T-helper 17 cell (primary cell): ENCODE data around the gene STK11. TPM values are rescaled to one million over a fixed set of nuclear protein-coding genes. Genes with fewer than 3 reads are reported as not detected.
"Not testable (repeated sequence)": the region's sequence is repeated elsewhere in the genome, so short reads cannot be mapped to it uniquely, and the experiment has no call there.

Source experiments
- ATAC-seq: fragments of 150-1000 bp; cut with Tn5 transposase; 2 replicates; pipeline ENCODE4 v1.10.0; 2021; ENCODE audit warnings: mild to moderate bottlenecking, moderate library complexity
- DNase-seq, 3 donors: peaks; one replicate each; pipeline versions ENCODE4 v3.0.0 to v3.0.0-alpha.2; 2020 to 2021
- H3K9me3 ChIP-seq: one replicate; pipeline ENCODE4 v1.7.0; 2013; ENCODE audit warnings: low read length, mild to moderate bottlenecking; ENCODE audit not compliant: control insufficient read depth, poor library complexity, severe bottlenecking
- H3K27ac Mint-ChIP-seq: one replicate; pipeline ENCODE4 v1.8.0; 2022; ENCODE audit warnings: mild to moderate bottlenecking, moderate library complexity, mixed read lengths
- H3K27me3 Mint-ChIP-seq: one replicate; pipeline ENCODE4 v1.8.0; 2022; ENCODE audit warnings: mixed read lengths
- H3K36me3 Mint-ChIP-seq: one replicate; pipeline ENCODE4 v1.8.0; 2022; ENCODE audit warnings: low read depth, mixed read lengths
- H3K4me1 Mint-ChIP-seq: one replicate; pipeline ENCODE4 v1.8.0; 2022; ENCODE audit warnings: mild to moderate bottlenecking, mixed read lengths
- H3K4me3 Mint-ChIP-seq: one replicate; pipeline ENCODE4 v1.8.0; 2022; ENCODE audit warnings: mild to moderate bottlenecking, moderate library complexity, mixed read lengths
- total RNA-seq, 4 donors: library from RNA in 2 of 4; stranded (reverse) in 2 of 4; gene quantifications; one replicate each; pipeline ENCODE4 v1.2.3 and lab custom pipeline; 2022 to 2026

STK11 gene
- total RNA-seq, 2 donors from 2014 or later: 70.0 to 70.4 TPM

- peak; percentile 92 for ATAC-seq
- peaks cover 6% of the 10 kb centered on the region for H3K36me3 Mint-ChIP-seq
- peak; percentile 78 to 91 (median 83) for DNase-seq
- peaks cover 23% of the 10 kb centered on the region for H3K4me1 Mint-ChIP-seq
- peak within 1 kb of the TSS; percentile 89 for H3K4me3 Mint-ChIP-seq
- peak within 1 kb of the TSS; percentile 82 for H3K27ac Mint-ChIP-seq
- H3K9me3 ChIP-seq: no peaks in the 10 kb centered on the region
- H3K27me3 Mint-ChIP-seq: no peaks in the 10 kb centered on the region
Measured at GRCh38 chr19:1173845-1174809, 31.5 kb upstream of the STK11 start, which contains the start of gene SBNO2. SBNO2 (minus strand) TSS chr19:1174268; CDS start chr19:1154276, 19,992 bp downstream.

- Mint-ChIP-seq H3K4me3 (no peak overlapping the region), H3K27me3 (no peaks in the 10 kb centered on the region), H3K4me1 (peaks cover 13% of the 10 kb centered on the region), H3K36me3 (peaks cover 6% of the 10 kb centered on the region), H3K27ac (no peak overlapping the region)
- ATAC-seq (no peak), DNase-seq (no peak)
- H3K9me3 ChIP-seq: no peaks in the 10 kb centered on the region
Measured at GRCh38 chr19:1177322-1178114, 28.1 kb upstream of the STK11 start.

- Mint-ChIP-seq H3K4me3 (peak overlapping the region; percentile 52), H3K27ac (no peak overlapping the region), H3K36me3 (peaks cover 6% of the 10 kb centered on the region), H3K27me3 (no peaks in the 10 kb centered on the region), H3K4me1 (peaks cover 11% of the 10 kb centered on the region)
- DNase-seq: no peak
- no peak for ATAC-seq
- H3K9me3 ChIP-seq: no peaks in the 10 kb centered on the region
Measured at GRCh38 chr19:1181606-1182005, 24.0 kb upstream of the STK11 start.

GRCh38 chr19:1182068-1182467 is 23.5 kb upstream of the STK11 start:
- no peaks in the 10 kb centered on the region for H3K27me3 Mint-ChIP-seq
- H3K4me1 Mint-ChIP-seq: peaks cover 11% of the 10 kb centered on the region
- H3K27ac Mint-ChIP-seq: no peak overlapping the region
- ATAC-seq (no peak), DNase-seq (no peak)
- no peak overlapping the region for H3K4me3 Mint-ChIP-seq
- H3K9me3 ChIP-seq: no peaks in the 10 kb centered on the region
- peaks cover 6% of the 10 kb centered on the region for H3K36me3 Mint-ChIP-seq

GRCh38 chr19:1182727-1183126 is 22.9 kb upstream of the STK11 start:
- ATAC-seq: no peak
- Mint-ChIP-seq H3K4me1 (peaks cover 11% of the 10 kb centered on the region), H3K36me3 (peaks cover 6% of the 10 kb centered on the region), H3K27me3 (no peaks in the 10 kb centered on the region), H3K27ac (no peak overlapping the region), H3K4me3 (no peak overlapping the region)
- H3K9me3 ChIP-seq: no peaks in the 10 kb centered on the region
- no peak for DNase-seq

- peaks cover 11% of the 10 kb centered on the region for H3K4me1 Mint-ChIP-seq
- no peaks in the 10 kb centered on the region for H3K27me3 Mint-ChIP-seq
- H3K27ac Mint-ChIP-seq: no peak overlapping the region
- no peak for ATAC-seq
- H3K36me3 Mint-ChIP-seq: peaks cover 6% of the 10 kb centered on the region
- H3K4me3 Mint-ChIP-seq: no peak overlapping the region
- no peaks in the 10 kb centered on the region for H3K9me3 ChIP-seq
- no peak for DNase-seq
Measured at GRCh38 chr19:1183543-1184172, 21.9 kb upstream of the STK11 start.

- ATAC-seq (peak; percentile 19), DNase-seq (no peak)
- Mint-ChIP-seq H3K36me3 (no peaks in the 10 kb centered on the region), H3K27me3 (no peaks in the 10 kb centered on the region), H3K4me1 (peaks cover 20% of the 10 kb centered on the region), H3K4me3 (no peak overlapping the region), H3K27ac (no peak overlapping the region)
- no peaks in the 10 kb centered on the region for H3K9me3 ChIP-seq
Measured at GRCh38 chr19:1189419-1189818, 16.2 kb upstream of the STK11 start.

GRCh38 chr19:1199531-1199930 is 6.0 kb upstream of the STK11 start:
- peaks cover 11% of the 10 kb centered on the region for H3K4me1 Mint-ChIP-seq
- no peak for ATAC-seq
- H3K27me3 Mint-ChIP-seq: no peaks in the 10 kb centered on the region
- no peak overlapping the region for H3K4me3 Mint-ChIP-seq
- no peak for DNase-seq
- no peaks in the 10 kb centered on the region for H3K9me3 ChIP-seq
- no peaks in the 10 kb centered on the region for H3K36me3 Mint-ChIP-seq
- no peak overlapping the region for H3K27ac Mint-ChIP-seq

GRCh38 chr19:1200614-1201013 is 5.0 kb upstream of the STK11 start:
- not testable (repeated sequence) for DNase-seq, H3K9me3 ChIP-seq, H3K36me3 Mint-ChIP-seq, H3K27me3 Mint-ChIP-seq, H3K4me3 Mint-ChIP-seq, ATAC-seq, H3K27ac Mint-ChIP-seq
- peaks cover 11% of the 10 kb centered on the region for H3K4me1 Mint-ChIP-seq

- Mint-ChIP-seq H3K4me3 (peak overlapping the region; percentile 94), H3K36me3 (no peaks in the 10 kb centered on the region), H3K27ac (peak overlapping the region; percentile 95), H3K4me1 (peaks cover 28% of the 10 kb centered on the region), H3K27me3 (no peaks in the 10 kb centered on the region)
- ATAC-seq: no peak
- no peak for DNase-seq
- H3K9me3 ChIP-seq: no peaks in the 10 kb centered on the region
Measured at GRCh38 chr19:1206150-1206863, 729 bp downstream of the STK11 start.

GRCh38 chr19:1206864-1207450 is 1.4 kb downstream of the STK11 start:
- H3K9me3 ChIP-seq: no peaks in the 10 kb centered on the region
- Mint-ChIP-seq H3K27me3 (no peaks in the 10 kb centered on the region), H3K27ac (peak overlapping the region; percentile 95), H3K36me3 (no peaks in the 10 kb centered on the region), H3K4me1 (peaks cover 31% of the 10 kb centered on the region), H3K4me3 (peak overlapping the region; percentile 94)
- no peak for ATAC-seq
- DNase-seq: no peak

- H3K9me3 ChIP-seq, H3K36me3 Mint-ChIP-seq, ATAC-seq, H3K27me3 Mint-ChIP-seq: not testable (repeated sequence)
- peak in 1 of 3 donors; percentile 8 for DNase-seq
- Mint-ChIP-seq H3K4me3 (peak overlapping the region; percentile 12), H3K4me1 (peaks cover 30% of the 10 kb centered on the region), H3K27ac (peak overlapping the region; percentile 95)
Measured at GRCh38 chr19:1208830-1209229, 3.3 kb downstream of the STK11 start.
